ENCODE data around the gene PCDHGC3. TPM values are rescaled to one million over a fixed set of nuclear protein-coding genes. Genes with fewer than 3 reads are reported as not detected.
A peak's percentile ranks its signal among the peaks of the same experiment; 100 is the strongest.

PCDHGC3 gene
- total and polyA plus RNA-seq, 9 of the 15 experiments (the other 6 are each of a cell fraction or from before 2014, with no cell fraction given), result 0.07 TPM; not detected in 8

- TF ChIP-seq ZBTB33 (CRISPR knock-in tag; IDR thresholded peaks at IDR 0.05) (peak; percentile 35), E2F8 (IDR thresholded peaks at IDR 0.05; ENCODE audit: low read depth, partially characterized antibody) (no peak), FOXP4 (CRISPR knock-in tag; IDR thresholded peaks at IDR 0.05; ENCODE audit: borderline replicate concordance) (no peak), HOMEZ (CRISPR knock-in tag; IDR thresholded peaks at IDR 0.05) (no peak), U2AF1 (optimal IDR thresholded peaks at IDR 0.05; ENCODE audit: low read depth, low read length) (no peak), ZNF143 (CRISPR knock-in tag; IDR thresholded peaks at IDR 0.05) (0 out of 2 replicates have a peak, but pooled peaks have one; percentile 33), RBM14 (IDR thresholded peaks at IDR 0.05; ENCODE audit: borderline replicate concordance, insufficient read depth, low read depth, low read length) (no peak), MYNN (IDR thresholded peaks at IDR 0.05) (peak; percentile 15; the same call in 1 of the 2 replicates), MYNN (CRISPR knock-in tag; IDR thresholded peaks at IDR 0.05) (no peak)
Observed at GRCh38 chr5:141512911-141513626, 37.3 kb downstream of the PCDHGC3 start (continued).
